Coronary artery (tissue), 2 donors: ENCODE results near the gene APBA3.

Experiments
- DNase-seq: peaks from one replicate; pipeline ENCODE4 v3.0.0-alpha.2; 2017; ENCODE audit warnings: low spot score
- H3K27ac ChIP-seq, 2 donors: fragments of 200-600 bp; sonication (generic); one replicate each; pipeline ENCODE4 v1.5.1; 2016 to 2019
- H3K4me3 ChIP-seq: fragments of 200-600 bp; sonication (generic); 2 replicates; pipeline ENCODE4 v1.5.1; 2016; ENCODE audit warnings: mild to moderate bottlenecking, moderate library complexity
- TF ChIP-seq, protein P1 (sequence below): fragments of 200-600 bp; sonication (generic); IDR thresholded peaks from one replicate; pipeline ENCODE4 v1.5.1; 2019; ENCODE audit warnings: antibody characterized with exemption

The APBA3 gene

DNA sequence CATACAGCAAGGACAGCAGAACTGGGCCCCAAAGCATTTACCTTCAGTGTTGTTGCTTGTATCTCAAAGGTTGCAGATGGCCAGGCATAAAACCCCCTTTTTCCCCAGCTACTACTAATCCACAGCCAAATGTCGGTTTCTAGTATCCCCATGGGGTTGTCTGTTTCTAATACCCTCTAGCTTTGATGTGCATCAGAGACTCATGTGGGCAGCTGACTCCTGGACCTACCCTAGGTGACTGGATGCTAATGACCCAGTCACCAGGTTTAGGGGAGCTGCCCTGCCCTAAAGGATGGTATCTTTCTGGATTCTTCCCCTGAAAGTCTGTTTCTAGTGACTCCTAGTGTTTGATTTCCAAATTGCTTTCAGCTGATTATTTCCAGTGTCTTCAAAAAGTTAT is 29.4 kb downstream of the APBA3 start:
- Histone ChIP-seq H3K27ac (no peak overlapping the region), H3K4me3 (no peak overlapping the region)
- no peak for DNase-seq
- TF ChIP-seq, protein P1, sequence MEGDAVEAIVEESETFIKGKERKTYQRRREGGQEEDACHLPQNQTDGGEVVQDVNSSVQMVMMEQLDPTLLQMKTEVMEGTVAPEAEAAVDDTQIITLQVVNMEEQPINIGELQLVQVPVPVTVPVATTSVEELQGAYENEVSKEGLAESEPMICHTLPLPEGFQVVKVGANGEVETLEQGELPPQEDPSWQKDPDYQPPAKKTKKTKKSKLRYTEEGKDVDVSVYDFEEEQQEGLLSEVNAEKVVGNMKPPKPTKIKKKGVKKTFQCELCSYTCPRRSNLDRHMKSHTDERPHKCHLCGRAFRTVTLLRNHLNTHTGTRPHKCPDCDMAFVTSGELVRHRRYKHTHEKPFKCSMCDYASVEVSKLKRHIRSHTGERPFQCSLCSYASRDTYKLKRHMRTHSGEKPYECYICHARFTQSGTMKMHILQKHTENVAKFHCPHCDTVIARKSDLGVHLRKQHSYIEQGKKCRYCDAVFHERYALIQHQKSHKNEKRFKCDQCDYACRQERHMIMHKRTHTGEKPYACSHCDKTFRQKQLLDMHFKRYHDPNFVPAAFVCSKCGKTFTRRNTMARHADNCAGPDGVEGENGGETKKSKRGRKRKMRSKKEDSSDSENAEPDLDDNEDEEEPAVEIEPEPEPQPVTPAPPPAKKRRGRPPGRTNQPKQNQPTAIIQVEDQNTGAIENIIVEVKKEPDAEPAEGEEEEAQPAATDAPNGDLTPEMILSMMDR, result no peak

DNA sequence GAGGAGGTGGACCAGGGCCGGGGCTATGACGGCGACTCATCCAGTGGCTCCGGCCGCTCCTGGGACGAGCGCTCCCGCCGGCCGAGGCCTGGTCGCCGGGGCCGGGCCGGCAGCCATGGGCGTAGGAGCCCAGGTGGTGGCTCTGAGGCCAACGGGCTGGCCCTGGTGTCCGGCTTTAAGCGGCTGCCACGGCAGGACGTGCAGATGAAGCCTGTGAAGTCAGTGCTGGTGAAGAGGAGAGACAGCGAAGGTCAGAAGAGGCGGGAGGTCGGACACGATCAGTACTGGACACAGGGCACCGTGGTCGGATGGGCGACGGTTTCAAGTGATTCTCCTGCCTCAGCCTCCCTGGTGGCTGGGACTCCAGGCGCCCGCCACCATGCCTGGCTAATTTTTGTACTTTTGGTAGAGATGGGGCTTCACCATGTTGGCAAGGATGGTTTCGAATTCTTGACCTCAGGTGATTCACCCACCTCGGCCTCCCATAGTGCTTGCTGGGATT is 31.0 kb downstream of the APBA3 start:
- TF ChIP-seq, protein P1, result no peak
- H3K27ac ChIP-seq, result no peak overlapping the region
- DNase-seq, result no peak
- H3K4me3 ChIP-seq, result no peak overlapping the region

DNA sequence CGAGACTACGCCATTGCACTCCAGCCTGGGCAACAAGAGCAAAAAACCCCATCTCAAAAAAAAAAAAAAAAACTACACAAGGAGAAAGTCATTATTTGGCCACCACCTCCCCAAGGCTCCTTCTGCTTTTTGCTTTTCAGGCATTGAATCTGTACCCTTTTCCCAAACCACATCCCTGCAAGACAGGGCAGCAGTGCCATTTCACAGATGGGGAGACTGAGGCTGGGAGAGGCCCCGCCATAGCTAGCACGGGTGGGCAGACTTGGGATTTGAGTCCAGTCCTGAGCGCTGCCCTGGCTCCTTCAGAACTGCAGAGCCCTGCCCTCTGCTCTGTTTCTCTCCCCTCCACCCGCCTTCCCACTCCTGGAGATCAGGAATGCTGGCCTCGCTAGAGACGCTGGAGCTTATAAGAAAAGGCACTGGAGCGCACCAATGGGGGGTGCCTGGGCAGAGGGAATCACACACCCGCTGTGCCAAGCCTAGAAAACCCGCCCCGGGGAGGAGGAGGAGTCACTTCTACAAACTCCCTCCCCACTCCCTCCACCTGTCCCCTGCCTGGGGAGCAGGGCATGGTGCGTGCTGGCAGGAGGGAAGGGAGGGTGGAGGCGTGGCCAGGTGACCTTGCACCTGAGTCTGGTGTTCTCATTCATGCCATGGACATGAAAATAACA is 35.7 kb downstream of the APBA3 start:
- no peak for DNase-seq
- Histone ChIP-seq H3K4me3 (no peak overlapping the region), H3K27ac (no peak overlapping the region)
- TF ChIP-seq, protein P1, result no peak

DNA sequence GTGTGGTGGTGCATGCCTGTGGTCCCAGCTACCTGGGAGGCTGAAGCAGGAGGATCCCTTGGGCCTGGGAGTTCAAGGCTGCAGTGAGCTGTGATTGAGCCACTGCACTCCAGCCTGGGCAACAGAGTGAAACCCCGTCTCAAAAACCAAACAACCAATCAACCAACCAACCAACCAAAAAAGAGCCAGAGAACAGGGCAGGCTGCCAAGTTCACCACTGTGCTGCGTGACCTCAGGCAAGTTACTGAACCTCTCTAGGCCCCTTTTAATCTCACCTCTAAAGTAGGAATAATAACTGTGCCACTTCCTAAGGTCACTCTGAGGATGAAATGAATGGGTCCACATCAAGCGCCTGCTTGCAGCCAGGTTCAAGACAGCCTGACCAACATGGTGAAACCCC is 36.4 kb downstream of the APBA3 start:
- no peak overlapping the region for H3K27ac ChIP-seq
- TF ChIP-seq, protein P1, result no peak
- no peak for DNase-seq
- H3K4me3 ChIP-seq, result no peak overlapping the region

DNA sequence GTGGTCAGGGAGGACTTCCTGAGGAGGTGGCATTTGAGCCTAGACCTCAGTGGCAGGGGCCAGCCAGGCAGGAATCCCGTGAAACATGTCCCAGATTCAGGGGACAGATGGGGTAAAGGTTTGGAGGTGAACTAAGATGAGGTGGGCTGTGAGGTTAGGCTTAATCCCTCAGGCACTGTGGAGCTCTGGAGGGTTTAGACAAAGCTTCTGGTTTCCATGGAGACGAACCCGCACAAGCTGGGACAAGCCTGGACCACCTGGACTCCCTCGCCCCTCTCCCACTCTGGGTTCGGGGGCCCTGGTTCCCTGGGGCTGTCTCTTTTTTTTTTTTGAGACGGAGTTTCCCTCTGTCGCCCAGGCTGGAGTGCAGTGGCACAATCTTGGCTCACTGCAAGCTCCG is 37.6 kb downstream of the APBA3 start:
- TF ChIP-seq, protein P1, result no peak
- Histone ChIP-seq H3K4me3 (no peak overlapping the region), H3K27ac (no peak overlapping the region)
- DNase-seq, result no peak

DNA sequence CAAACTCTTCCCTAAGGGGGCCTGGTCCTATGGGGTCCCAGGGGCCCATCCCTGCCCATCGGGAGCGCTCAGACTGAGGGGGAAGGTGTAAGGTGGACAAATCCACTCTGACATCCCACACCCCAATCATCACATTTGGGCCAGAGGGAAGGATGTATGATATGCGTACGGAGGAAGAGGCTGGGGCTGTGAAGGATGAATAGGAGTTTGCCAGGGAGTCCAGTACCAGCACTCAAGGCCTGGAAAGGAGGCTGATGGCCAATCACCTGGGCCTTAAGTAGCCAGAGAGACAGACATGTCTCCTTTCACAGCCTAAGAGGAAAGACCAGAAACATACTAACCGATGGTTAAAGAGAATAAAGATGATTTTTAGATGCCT is 38.4 kb downstream of the APBA3 start:
- TF ChIP-seq, protein P1, result no peak
- DNase-seq, result no peak
- Histone ChIP-seq H3K27ac (no peak overlapping the region), H3K4me3 (no peak overlapping the region)

DNA sequence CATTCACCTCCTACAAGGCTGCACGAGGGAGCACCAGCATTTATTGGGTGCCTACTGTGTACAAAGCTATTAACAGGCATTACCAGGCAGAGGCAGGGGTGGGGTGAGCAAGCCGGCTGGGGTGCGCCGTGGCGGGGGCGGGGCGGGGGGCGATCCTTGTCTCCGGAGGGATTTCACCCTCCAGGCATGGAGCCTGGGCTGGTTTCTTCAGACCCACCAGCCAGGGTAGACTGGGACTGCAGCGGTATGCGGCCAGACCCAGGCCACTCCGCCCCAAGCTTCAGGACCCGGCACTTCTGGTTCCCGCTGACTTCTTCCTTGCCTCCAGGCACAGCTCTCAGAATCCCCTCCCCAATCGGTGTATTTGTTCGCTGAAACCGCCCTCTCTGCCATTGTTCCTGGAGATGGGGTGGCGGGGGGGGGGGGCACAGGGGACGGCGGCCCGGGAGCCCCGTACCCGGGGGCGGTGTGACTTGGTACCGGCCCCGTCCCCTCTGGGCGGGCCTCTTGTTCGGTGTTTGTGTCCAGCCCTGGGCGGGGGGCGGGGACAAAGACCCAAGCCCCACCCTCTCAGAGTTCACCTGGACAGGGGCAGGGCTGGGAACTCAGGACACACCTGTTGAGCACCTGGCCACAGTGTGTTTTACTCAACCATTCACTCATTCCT is 38.9 kb downstream of the APBA3 start:
- no peak for DNase-seq
- Histone ChIP-seq H3K27ac (no peak overlapping the region), H3K4me3 (no peak overlapping the region)
- TF ChIP-seq, protein P1, result no peak
